Activated T-cell treated with anti-CD3 and anti-CD28 coated beads for 24 hours (primary cell): Measurements from ENCODE around the gene CEP290.
"Not testable (repeated sequence)": the region's sequence is repeated elsewhere in the genome, so short reads cannot be mapped to it uniquely, and the experiment has no call there.

Experiments
- DNase-seq: peaks from one replicate; pipeline ENCODE4 v3.0.0-alpha.2; 2020; ENCODE audit warnings: low read depth

The CEP290 gene

DNA sequence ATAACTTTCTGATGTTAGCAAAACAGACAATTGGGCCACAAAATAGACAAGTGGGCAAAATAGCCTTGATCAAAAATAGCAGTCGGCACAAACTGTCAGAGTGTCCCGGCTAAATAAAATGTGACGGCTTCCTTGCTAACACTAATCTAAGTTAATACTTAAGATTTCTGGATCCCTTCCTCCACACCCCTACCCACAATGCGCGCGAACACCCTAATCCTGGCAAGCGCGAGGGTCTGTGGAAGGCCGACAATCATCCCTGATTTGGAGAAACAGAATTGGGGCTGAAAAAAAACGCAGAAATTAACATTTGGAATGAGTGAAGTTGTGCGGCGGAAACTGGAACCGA lies 489 bp downstream of the CEP290 start:
- DNase-seq, result no peak

- DNase-seq, result not testable (repeated sequence)
Measured at GRCh38 chr12:88139711-88140110, 2.2 kb downstream of the CEP290 start.

DNA sequence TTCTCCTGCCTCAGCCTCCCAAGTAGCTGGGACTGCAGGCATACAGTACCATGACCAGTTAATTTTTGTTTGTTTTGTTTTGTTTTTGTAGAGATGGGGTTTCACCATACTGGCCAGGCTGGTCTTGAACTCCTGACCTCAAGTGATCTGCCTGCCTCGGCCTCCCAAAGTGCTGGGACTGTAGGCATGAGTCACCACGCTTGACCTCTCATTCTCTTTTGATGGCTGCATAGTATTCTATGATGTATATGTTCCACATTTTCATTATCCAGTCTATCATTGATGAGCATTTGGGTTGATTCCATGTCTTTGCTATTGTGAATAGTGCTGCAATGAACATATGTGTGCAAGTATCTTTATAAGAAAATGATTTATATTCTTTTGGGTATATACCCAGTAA lies 8.7 kb downstream of the CEP290 start:
- DNase-seq, result not testable (repeated sequence)

DNA sequence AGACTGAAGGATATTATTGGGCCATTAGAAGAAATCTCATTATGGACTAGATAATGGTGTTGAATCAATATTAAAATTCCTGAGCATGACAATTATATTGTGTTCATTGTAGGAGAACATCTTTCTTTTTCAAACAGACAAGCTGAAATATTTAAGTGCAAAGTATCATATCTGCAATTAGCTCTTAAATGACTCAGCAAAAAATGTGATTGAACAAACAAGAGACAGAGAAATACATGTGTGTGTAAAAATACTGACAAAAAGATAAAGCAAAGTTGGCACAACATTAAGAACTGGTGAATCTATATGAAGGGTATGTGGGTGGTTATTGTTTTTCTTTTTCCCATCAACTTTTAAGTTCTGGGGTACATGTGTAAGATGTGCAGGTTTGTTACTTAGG lies 9.5 kb downstream of the CEP290 start:
- no peak for DNase-seq

DNA sequence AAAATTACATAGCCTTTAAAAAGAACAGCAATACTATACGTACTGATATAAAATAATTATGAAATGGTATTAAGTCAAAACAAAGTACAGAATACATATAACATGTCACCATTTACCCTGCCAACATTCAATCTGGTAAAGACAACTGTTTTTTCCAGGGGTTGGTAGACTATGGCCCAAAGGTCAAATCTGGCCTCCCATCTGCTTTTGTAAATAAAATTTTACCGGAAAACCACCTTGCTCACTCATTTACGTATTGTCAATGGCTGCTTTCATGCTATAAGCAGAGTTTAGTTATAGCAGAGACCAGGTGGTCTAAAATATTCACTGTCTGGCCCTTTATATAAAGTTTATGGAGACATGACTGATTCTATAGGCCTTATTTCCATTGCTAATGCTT lies 14.0 kb downstream of the CEP290 start:
- no peak for DNase-seq

DNA sequence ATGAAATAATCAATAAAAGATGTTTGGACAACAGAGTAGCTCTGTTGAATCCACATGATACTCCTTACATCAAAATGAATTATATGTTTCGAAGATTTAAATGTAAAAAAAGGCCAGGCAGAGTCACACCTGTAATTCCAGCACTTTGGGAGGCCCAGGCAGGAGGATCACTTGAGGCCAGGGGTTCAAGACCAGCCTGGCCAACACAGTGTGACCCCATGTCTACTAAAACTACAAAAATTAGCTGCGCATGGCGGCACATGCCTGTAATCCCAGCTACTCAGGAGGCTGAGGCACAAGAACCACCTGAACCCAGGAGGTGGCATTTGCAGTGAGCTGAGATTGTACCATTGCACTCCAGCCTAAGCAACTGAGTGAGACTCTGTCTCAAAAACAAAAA lies 14.8 kb downstream of the CEP290 start:
- no peak for DNase-seq

DNA sequence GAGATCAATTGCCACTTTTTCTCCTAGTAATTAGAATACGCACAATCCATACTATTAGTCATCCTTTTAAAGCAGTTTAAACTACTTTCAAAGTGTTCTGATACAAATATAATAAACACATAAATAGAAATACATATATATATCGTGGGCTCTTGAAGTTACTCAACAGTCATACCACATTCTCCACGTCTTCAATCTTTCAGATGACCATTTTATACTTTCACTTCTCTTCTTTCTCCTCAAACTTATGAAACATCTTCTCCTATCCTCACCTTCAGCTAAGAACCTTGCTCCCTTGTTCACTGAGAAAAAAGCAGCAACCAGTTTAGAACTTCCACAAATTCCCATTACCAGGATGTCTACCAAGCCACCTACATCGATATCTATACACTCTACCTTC lies 19.2 kb downstream of the CEP290 start:
- DNase-seq, result no peak

DNA sequence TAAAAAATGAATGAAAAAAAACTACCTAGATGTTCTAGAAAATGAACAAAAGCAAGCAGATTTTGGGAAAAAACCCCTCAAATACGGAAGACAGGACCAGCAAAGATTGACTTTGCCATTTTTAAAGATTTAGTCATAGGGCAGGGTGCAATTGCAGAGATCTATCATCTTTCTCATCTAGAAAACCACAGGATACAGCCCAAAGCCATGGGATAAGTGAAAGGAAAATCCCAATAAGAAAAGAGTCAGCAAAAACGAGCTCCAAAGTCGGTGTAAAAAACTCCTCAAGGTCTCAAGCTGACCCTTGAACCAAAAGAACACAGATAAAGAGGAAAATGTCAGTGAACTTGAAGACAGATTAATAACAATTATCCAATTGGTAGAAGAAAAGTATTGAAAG lies 28.0 kb downstream of the CEP290 start:
- DNase-seq, result no peak

DNA sequence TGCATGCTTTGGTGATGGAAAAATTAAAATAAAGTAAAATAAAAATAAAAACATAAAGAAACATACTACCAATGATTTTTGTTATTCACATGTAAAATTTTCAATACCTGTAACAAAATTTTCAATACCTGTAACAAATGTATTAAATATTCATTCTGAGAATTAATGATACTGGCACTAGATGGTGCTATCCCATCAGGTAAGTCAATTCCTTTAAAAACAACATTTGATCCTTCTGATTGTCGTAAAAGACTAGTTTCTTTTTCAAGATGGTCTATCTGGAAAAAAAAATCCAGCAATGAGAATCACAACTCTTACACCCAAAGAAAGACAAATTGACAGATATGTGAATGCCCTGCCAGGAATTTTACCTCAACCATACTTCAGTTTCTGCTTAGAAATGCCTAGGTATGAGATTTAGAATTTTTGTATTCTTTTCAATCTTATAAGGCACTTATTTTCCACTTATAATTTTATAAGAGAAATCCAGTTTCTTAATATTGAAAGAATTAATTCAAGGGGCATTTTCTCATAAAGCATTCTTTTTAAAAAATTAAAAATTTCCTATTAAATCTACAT lies 30.7 kb downstream of the CEP290 start:
- no peak for DNase-seq

- DNase-seq, result no peak
Measured at GRCh38 chr12:88108021-88108420, 33.9 kb downstream of the CEP290 start.

- no peak for DNase-seq
Measured at GRCh38 chr12:88093573-88093972, 48.3 kb downstream of the CEP290 start.

GRCh38 chr12:88092771-88093170 lies 49.1 kb downstream of the CEP290 start:
- DNase-seq, result no peak

DNA sequence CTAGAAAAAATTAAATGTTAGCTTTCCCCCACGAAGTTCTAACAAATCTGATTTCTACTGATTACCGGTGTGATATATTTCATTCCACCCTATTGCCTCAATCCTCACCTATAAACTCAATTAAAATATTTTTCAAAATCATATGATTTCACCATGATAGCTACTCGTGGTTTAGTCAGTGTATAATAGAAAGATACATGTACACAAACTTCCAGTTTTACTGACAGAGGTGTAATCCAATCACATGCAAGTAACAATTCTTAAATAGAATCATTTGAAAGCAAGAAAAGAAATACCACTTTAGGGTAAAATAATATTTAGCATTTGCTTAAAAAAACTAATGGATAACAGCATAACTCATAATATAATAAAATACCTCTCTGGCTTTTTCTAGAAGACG lies 57.7 kb downstream of the CEP290 start:
- DNase-seq, result no peak

DNA sequence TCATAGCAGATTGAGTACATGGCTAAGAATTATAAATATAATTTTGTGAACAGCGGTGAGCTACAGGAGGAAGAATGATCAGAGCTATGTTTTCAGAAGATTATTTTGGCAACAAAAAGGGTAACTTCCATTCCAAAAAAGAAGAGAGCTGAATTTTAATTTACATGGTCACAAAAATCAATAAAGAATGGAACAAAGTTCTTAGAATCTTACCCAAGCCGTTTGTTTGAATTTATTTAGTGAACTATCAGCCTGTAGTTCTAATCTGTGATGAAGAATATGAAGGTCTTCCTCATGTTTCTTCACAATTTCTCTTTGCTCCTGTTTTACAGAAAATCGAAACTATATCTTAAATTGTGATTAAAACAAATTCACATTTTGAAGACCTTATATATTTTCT lies 58.3 kb downstream of the CEP290 start:
- no peak for DNase-seq

DNA sequence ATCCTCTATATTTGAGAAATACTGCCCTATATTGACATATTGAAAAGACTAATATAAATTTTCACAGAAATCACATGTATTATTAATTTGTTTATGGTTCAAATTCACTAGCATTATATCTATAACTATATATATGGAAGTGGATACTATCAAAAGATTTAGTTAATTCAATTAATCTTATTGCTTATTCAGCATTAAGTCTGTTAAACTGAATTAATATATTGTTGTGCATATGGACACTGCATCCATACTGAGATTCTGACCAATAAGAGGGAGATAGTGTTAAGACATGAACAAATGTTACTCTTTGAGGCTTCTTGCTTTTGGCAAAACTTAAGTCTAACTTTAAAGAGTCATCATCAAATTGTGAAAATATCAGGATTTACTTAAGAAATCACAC lies 60.6 kb downstream of the CEP290 start:
- no peak for DNase-seq

DNA sequence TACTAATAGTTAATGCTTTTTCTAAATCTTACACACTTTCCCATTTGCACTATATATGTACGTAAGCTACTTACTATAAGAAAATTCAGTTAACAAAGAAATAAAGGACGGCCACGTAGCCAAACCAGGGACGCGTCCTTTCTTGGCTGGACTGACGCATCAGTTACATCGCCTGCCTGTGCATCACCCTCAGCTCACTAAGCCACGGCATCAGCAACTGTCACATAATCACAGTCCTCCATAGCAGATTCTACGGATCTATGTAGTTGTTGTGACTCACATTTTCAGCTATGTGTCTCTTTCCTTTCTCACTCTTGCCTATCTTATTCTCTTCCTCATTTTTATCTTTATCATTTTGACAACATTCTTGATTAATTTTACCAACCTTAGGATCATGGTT lies 74.6 kb downstream of the CEP290 start:
- no peak for DNase-seq

DNA sequence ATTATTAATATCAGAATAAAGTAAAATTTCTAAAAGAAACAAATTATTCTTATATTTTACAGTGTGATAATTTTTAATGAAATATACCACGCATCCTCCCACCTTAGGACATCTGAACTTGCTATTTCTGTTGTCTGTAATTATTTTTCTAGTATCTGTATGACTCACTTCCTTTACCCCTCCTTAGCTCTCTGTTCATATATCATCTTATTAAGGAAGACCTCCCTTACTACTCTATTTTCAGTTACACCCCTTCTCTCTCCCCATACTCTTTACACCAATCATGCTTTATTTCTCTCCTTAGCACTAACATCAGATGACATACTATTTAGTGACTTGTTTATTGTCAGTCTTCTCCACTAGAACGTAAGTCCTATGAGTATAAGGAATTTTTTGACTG lies 78.5 kb downstream of the CEP290 start:
- DNase-seq, result no peak

DNA sequence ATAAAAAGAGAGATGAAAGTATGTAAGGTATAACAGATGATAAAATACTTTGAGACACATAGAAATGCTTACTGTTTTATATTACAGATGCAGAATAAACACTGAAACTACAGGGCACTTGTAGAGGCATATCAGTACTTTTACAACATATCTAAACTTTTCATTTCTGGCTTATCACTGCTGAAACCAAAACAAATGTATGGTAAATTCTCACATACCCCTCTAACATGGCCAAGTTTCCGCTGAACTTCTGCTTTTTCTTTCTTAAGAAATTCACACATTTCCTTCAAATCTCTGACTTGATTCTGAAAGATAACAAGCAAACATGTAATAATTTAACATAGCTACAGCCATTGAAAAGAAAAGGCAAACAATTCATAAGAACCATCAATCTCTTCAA lies 79.4 kb downstream of the CEP290 start:
- DNase-seq, result no peak

- no peak for DNase-seq
Measured at GRCh38 chr12:88058719-88059077, 83.2 kb downstream of the CEP290 start.

GRCh38 chr12:88057994-88058718 lies 83.7 kb downstream of the CEP290 start:
- no peak for DNase-seq

DNA sequence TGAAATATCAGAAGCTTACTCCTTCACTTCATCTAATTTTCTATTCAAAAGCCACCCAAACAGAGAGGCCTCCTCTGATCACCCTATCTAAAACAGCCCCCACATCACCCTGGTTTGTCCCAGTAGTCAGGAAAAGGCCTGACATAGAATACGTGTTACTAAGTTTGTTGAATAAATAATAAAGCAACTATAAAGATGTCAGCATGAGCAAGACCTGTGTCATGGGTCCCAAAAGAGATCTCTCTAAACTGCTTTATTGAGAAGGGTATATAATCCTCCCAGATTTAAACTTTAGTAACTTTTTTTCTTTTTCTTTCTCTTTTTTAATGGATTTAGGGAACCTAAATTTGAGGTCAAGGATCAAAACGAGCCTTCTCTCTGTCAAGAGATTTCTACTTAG lies 85.3 kb downstream of the CEP290 start:
- DNase-seq, result no peak

- no peak for DNase-seq
Measured at GRCh38 chr12:88052686-88053085, 89.2 kb downstream of the CEP290 start.

GRCh38 chr12:88044035-88044434 lies 97.9 kb downstream of the CEP290 start:
- DNase-seq, result no peak

GRCh38 chr12:88037770-88038169 lies 104.1 kb downstream of the CEP290 start:
- DNase-seq, result no peak
